GM12873 (cell line): ENCODE results near the gene KCNIP1.

Experiments used
- TF ChIP-seq, protein P1 (sequence below): IDR thresholded peaks from 2 replicates; pipeline ENCODE4 v1.5.1; 2012; ENCODE audit warnings: low read depth, mild to moderate bottlenecking, moderate library complexity, low read length, control low read depth; ENCODE audit not compliant: insufficient read depth; ENCODE audit errors: missing control alignments

Gene KCNIP1

DNA sequence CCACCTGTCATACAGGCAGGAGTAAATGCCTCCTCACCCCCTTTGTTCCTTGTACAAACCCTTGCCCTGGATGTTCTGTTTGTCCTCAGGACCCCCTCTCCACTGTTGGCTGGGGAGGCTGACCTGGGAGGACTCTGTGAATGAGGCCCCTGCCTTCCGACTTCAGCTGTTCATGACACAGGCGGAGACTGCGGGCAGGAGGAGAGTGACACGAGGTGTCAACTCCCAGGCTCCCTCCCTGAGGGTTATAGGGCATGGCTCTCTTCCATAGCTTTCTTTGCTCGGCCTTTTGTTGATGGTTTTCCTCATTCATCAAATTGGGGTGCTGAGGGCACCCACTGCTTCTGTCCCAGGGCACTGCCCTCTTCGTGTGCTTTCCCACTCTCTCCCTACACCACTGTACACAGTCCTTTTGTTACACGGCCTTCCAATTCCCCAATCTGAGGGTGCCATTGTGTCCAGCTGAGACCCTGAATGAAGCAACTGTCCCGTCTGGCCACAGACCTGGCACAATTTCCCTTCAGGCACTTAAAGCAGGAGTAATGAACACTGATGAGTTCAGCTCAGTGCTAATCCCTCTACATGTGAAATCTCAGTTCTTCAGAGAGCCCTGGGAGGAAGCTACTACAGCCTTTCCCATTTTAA is 33.8 kb downstream of the KCNIP1 start:
- TF ChIP-seq, protein P1, sequence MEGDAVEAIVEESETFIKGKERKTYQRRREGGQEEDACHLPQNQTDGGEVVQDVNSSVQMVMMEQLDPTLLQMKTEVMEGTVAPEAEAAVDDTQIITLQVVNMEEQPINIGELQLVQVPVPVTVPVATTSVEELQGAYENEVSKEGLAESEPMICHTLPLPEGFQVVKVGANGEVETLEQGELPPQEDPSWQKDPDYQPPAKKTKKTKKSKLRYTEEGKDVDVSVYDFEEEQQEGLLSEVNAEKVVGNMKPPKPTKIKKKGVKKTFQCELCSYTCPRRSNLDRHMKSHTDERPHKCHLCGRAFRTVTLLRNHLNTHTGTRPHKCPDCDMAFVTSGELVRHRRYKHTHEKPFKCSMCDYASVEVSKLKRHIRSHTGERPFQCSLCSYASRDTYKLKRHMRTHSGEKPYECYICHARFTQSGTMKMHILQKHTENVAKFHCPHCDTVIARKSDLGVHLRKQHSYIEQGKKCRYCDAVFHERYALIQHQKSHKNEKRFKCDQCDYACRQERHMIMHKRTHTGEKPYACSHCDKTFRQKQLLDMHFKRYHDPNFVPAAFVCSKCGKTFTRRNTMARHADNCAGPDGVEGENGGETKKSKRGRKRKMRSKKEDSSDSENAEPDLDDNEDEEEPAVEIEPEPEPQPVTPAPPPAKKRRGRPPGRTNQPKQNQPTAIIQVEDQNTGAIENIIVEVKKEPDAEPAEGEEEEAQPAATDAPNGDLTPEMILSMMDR, result no peak

GRCh38 chr5:170538096-170538465 is 34.3 kb downstream of the KCNIP1 start:
- TF ChIP-seq, protein P1, result no peak

GRCh38 chr5:170538696-170539586 is 35.1 kb downstream of the KCNIP1 start:
- TF ChIP-seq, protein P1, result no peak

- TF ChIP-seq, protein P1, result no peak
These were observed 36.5 kb downstream of the KCNIP1 start for GRCh38 chr5:170540271-170540670.

- TF ChIP-seq, protein P1, result no peak
These were observed 37.4 kb downstream of the KCNIP1 start for GRCh38 chr5:170541146-170541769.

DNA sequence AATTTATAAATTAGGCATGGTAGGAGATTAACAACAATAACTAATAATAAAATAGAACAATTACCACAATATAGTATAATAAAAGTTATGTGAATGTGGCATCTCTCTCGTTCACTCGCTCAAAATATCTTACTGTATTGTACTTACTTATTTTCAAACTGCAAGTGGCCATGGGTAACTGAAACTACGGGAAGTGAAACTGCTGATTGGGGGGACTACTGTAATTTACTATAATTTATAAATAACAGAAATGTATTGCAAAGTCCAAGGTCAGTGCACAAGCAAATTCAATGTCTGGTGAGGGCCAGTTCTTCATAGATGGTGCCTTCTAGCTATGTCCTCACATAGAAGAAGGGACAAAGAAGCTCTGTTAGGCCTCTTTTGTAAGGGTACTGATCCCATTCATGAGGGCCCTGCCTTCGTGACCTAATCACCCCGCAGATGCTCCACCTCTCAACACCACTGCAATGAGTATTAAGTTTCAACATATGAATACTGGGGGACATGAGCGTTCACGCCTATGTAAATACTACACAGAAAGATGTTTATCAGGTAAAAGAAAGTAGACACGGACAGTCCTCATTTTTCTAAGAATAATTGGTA is 39.0 kb downstream of the KCNIP1 start:
- TF ChIP-seq, protein P1, result no peak

DNA sequence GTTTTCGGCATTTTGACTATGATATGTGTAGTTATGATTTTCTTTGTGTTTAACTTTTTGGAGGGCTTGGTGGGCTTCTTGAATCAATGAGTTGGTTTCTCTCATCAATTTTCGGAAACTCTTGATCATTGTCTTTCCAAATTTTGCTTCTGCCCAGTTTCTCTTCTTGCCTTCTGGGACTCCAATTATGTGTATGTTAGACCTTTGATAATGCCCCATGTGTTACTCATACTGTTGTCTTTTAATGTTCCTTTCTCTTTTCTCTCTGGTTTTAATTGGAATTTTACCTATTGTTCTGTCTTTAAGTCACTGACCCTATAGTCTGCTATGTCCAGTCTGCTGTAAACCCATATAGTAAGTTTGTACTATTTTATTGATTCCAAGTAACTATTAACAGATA is 41.5 kb downstream of the KCNIP1 start:
- TF ChIP-seq, protein P1, result no peak
